HepG2 (cell line): ENCODE data around the gene PLD1. TPM values are rescaled to one million over a fixed set of nuclear protein-coding genes. Genes with fewer than 3 reads are reported as not detected.
A peak's percentile ranks its signal among the peaks of the same experiment; 100 is the strongest.

Experiments
- CBFB ChIP-seq: sonication (generic); formaldehyde crosslinking; IDR thresholded peaks from 2 replicates; pipeline ENCODE4 v1.4.0; 2020; ENCODE audit warnings: missing genetic modification reagents
- CBX2 ChIP-seq, 2 experiments: fragments of 200-600 bp in 1 of 2; sonication (generic); formaldehyde crosslinking in 1 of 2; IDR thresholded peaks; 2 replicates each; pipeline versions ENCODE4 v1.7.0 to v1.8.1; 2018 to 2022; ENCODE audit warnings: low read depth in 2 of 2, low read length in 1 of 2, mild to moderate bottlenecking in 1 of 2, missing genetic modification reagents in 1 of 2
- ELF3 ChIP-seq: IDR thresholded peaks from 2 replicates; pipeline ENCODE4 v1.6.1; 2016; ENCODE audit warnings: missing genetic modification reagents, missing compliant biosample characterization
- EP300 ChIP-seq, 3 experiments: sonication (generic) in 1 of 3; formaldehyde crosslinking in 1 of 3; IDR thresholded peaks; 2 replicates each; pipeline versions ENCODE4 v1.5.1 to v1.6.1; 2011 to 2020; ENCODE audit warnings: low read depth in 2 of 3, low read length in 2 of 3, borderline replicate concordance in 1 of 3, improper control_type of control experiment in 1 of 3, mild to moderate bottlenecking in 1 of 3, missing genetic modification reagents in 1 of 3, moderate library complexity in 1 of 3
- GABPA ChIP-seq, 2 experiments: IDR thresholded peaks; 2 replicates each; pipeline ENCODE4 v1.6.1; 2011 to 2016; ENCODE audit warnings: low read depth in 2 of 2, low read length in 1 of 2, missing biosample characterization in 1 of 2, missing genetic modification characterization in 1 of 2
- HMG20B ChIP-seq: conservative IDR thresholded peaks from 2 replicates; pipeline ENCODE4 v1.6.1; 2016; ENCODE audit warnings: missing genetic modification reagents, missing compliant biosample characterization
- NFIC ChIP-seq: IDR thresholded peaks from 2 replicates; pipeline ENCODE4 v1.6.1; 2012; ENCODE audit warnings: mild to moderate bottlenecking, low read length, inconsistent platforms
- TCF12 ChIP-seq, 2 experiments: fragments of 450-650 bp in 1 of 2; sonication (generic) in 1 of 2; formaldehyde crosslinking in 1 of 2; IDR thresholded peaks; 2 replicates each; pipeline versions ENCODE4 v1.6.1 to v1.8.0; 2017 to 2022; ENCODE audit warnings: antibody characterized with exemption in 1 of 2, mild to moderate bottlenecking in 1 of 2, missing genetic modification reagents in 1 of 2, moderate library complexity in 1 of 2
- TEAD3 ChIP-seq: optimal IDR thresholded peaks from 2 replicates; pipeline ENCODE3; 2016; ENCODE audit warnings: borderline replicate concordance
- ZNF101 ChIP-seq: sonication (generic); formaldehyde crosslinking; IDR thresholded peaks from 2 replicates; pipeline ENCODE4 v1.4.0; 2020; ENCODE audit warnings: mild to moderate bottlenecking, low read depth, missing genetic modification reagents, borderline replicate concordance
- ZNF143 ChIP-seq: sonication (generic); formaldehyde crosslinking; IDR thresholded peaks from 2 replicates; pipeline ENCODE4 v1.4.0; 2020; ENCODE audit warnings: missing genetic modification reagents
- ZNF251 ChIP-seq: sonication (generic); formaldehyde crosslinking; IDR thresholded peaks from 2 replicates; pipeline ENCODE4 v1.9.0; 2021; ENCODE audit warnings: mild to moderate bottlenecking, missing genetic modification reagents
- ZNF547 ChIP-seq: sonication (generic); formaldehyde crosslinking; IDR thresholded peaks from 2 replicates; pipeline ENCODE4 v1.5.1; 2020; ENCODE audit warnings: mild to moderate bottlenecking, missing genetic modification reagents
- ZNF550 ChIP-seq: sonication (generic); formaldehyde crosslinking; IDR thresholded peaks from 2 replicates; pipeline ENCODE4 v1.4.0; 2020; ENCODE audit warnings: mild to moderate bottlenecking, missing genetic modification reagents, borderline replicate concordance
- polyA plus RNA-seq, 8 experiments: library from polyadenylated mRNA; depleted of rRNA in 3 of 8; stranded (reverse) in 7 of 8; unstranded in 1 of 8; fragments of >200 nt; fragmentation: Illumina TruSeq in 4 of 8; extraction: Trizol in 4 of 8; gene quantifications; 2 replicates each; pipeline versions ENCODE4 v1.2.1 to v1.2.3, GENCODE V29; 2011 to 2016; ENCODE audit warnings: low read depth in 4 of 8, missing spikeins in 1 of 8, mixed read lengths in 1 of 8; ENCODE audit not compliant: insufficient read depth in 1 of 8
- total RNA-seq, 5 experiments: library from RNA; depleted of rRNA; stranded (reverse); fragments of >200 nt; fragmentation: Illumina TruSeq; extraction: Trizol; gene quantifications; 2 replicates each; pipeline ENCODE4 v1.2.3, GENCODE V29; 2016; ENCODE audit warnings: low read depth in 1 of 5
- TF ChIP-seq, protein P1 (sequence below): sonication (generic); formaldehyde crosslinking; IDR thresholded peaks from 2 replicates; pipeline ENCODE4 v1.5.0; 2020; ENCODE audit warnings: mild to moderate bottlenecking, missing genetic modification reagents, borderline replicate concordance
- TF ChIP-seq, protein P2 (sequence below): sonication (generic); formaldehyde crosslinking; IDR thresholded peaks from 2 replicates; pipeline ENCODE4 v1.8.0; 2022; ENCODE audit warnings: missing genetic modification reagents, mild to moderate bottlenecking, inconsistent platforms, borderline replicate concordance
- TF ChIP-seq, protein P3 (sequence below): sonication (generic); formaldehyde crosslinking; IDR thresholded peaks from 2 replicates; pipeline ENCODE4 v1.4.0; 2020; ENCODE audit warnings: missing genetic modification reagents, mild to moderate bottlenecking, borderline replicate concordance

Gene PLD1
- total and polyA plus RNA-seq, 2 of the 13 experiments (the other 11 are each of a cell fraction or from before 2014, with no cell fraction given) = 27.1 to 59.4 TPM

DNA sequence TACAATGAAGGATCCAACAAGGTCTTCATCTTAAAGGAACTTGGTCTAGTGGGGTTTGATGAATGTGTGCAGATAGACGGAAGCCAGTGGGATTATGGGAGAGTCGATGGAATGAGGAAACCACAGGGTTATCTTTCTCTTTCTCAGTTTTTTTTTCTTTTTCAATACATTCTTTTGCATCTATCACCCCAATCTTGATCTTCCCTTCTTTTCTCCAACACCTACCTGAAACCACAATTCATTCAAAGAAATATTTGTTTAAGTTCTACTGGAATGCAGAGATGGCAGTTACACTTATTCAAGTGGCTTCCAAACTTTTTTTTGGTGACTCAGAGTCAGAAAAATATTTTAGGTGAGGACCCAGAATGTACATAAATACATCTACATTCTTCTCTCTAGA lies 34.6 kb upstream of the PLD1 start (continued):
- TF ChIP-seq ZNF550 (CRISPR knock-in tag) = no peak
- TF ChIP-seq, protein P1, sequence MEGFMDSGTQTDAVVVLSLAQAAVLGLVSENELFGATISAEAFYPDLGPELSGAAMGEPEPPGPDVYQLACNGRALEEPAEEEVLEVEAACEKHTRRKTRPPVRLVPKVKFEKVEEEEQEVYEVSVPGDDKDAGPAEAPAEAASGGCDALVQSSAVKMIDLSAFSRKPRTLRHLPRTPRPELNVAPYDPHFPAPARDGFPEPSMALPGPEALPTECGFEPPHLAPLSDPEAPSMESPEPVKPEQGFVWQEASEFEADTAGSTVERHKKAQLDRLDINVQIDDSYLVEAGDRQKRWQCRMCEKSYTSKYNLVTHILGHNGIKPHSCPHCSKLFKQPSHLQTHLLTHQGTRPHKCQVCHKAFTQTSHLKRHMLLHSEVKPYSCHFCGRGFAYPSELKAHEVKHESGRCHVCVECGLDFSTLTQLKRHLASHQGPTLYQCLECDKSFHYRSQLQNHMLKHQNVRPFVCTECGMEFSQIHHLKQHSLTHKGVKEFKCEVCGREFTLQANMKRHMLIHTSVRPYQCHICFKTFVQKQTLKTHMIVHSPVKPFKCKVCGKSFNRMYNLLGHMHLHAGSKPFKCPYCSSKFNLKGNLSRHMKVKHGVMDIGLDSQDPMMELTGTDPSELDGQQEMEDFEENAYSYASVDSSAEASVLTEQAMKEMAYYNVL (CRISPR knock-in tag) = 0 out of 2 replicates have a peak, but pooled peaks have one; percentile 31
- peak; percentile 78 for TF ChIP-seq ELF3 (CRISPR knock-in tag)
- no peak for TF ChIP-seq CBX2 (IDR thresholded peaks at IDR 0.05; ENCODE audit: low read depth, low read length)
- no peak for TF ChIP-seq CBX2 (CRISPR knock-in tag; IDR thresholded peaks at IDR 0.05; ENCODE audit: low read depth)
- TF ChIP-seq TCF12 (IDR thresholded peaks at IDR 0.05) = no peak
- TF ChIP-seq TCF12 (CRISPR knock-in tag; IDR thresholded peaks at IDR 0.05) = no peak
- TF ChIP-seq TEAD3 = peak; percentile 68
- no peak for TF ChIP-seq ZNF547
- peak; percentile 79 for TF ChIP-seq CBFB (CRISPR knock-in tag)
- TF ChIP-seq, protein P2, sequence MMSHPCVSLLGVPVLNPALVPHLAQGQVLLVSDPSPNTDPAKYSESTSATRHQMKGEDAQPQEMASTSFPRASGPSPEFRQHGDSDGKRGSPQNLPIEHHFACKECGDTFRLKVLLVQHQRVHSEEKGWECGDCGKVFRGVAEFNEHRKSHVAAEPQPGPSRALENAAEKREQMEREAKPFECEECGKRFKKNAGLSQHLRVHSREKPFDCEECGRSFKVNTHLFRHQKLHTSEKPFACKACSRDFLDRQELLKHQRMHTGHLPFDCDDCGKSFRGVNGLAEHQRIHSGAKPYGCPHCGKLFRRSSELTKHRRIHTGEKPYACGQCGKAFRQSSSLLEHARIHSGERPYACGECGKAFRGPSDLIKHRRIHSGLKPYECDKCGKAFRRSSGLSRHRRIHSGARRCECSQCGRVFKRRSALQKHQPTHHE = no peak
- TF ChIP-seq EP300 (IDR thresholded peaks at IDR 0.05; ENCODE audit: low read depth in 2 of 2, low read length in 2 of 2) = peak in 1 of 2 experiments; percentile 60; a peak in 2 of 4 replicates
- TF ChIP-seq EP300 (CRISPR knock-in tag; IDR thresholded peaks at IDR 0.05; ENCODE audit: borderline replicate concordance) = peak; percentile 52; the same call in 1 of the 2 replicates
- TF ChIP-seq ZNF143 (CRISPR knock-in tag) = peak; percentile 76
- TF ChIP-seq, protein P3, sequence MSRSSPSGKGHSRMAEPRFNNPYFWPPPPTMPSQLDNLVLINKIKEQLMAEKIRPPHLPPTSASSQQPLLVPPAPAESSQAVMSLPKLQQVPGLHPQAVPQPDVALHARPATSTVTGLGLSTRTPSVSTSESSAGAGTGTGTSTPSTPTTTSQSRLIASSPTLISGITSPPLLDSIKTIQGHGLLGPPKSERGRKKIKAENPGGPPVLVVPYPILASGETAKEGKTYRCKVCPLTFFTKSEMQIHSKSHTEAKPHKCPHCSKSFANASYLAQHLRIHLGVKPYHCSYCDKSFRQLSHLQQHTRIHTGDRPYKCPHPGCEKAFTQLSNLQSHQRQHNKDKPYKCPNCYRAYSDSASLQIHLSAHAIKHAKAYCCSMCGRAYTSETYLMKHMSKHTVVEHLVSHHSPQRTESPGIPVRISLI (CRISPR knock-in tag) = peak; percentile 58; the same call in 1 of the 2 replicates
- TF ChIP-seq ZNF251 (CRISPR knock-in tag) = no peak
- no peak for TF ChIP-seq GABPA (IDR thresholded peaks at IDR 0.05; ENCODE audit: low read depth, low read length)
- TF ChIP-seq GABPA (CRISPR knock-in tag; IDR thresholded peaks at IDR 0.05; ENCODE audit: low read depth) = no peak
- TF ChIP-seq NFIC = peak; percentile 12; the same call in 1 of the 2 replicates
- no peak for TF ChIP-seq ZNF101
- 0 out of 2 replicates have a peak, but pooled peaks have one; percentile 25 for TF ChIP-seq HMG20B (CRISPR knock-in tag)
